K562 (cell line): Measurements from ENCODE around the gene HEXIM2. TPM values are rescaled to one million over a fixed set of nuclear protein-coding genes. Genes with fewer than 3 reads are reported as not detected.

Experiments
- ATF7 ChIP-seq: fragments of 450-650 bp; IDR thresholded peaks from 2 replicates; pipeline ENCODE4 v1.7.1; 2014; ENCODE audit warnings: mild to moderate bottlenecking, moderate library complexity
- CEBPG ChIP-seq, 3 experiments: fragments of 200-800 bp in 1 of 3; sonication (Bioruptor generic) in 1 of 3; sonication (generic) in 1 of 3; formaldehyde crosslinking in 1 of 3; IDR thresholded peaks in 2 of 3; conservative IDR thresholded peaks in 1 of 3; 2 replicates each; pipeline versions ENCODE4 v1.6.1 to v1.8.0; 2016 to 2022; ENCODE audit warnings: missing compliant biosample characterization in 2 of 3, missing genetic modification characterization in 2 of 3, mild to moderate bottlenecking in 1 of 3, missing genetic modification reagents in 1 of 3
- CLOCK ChIP-seq: fragments of 250-450 bp; sonication (Bioruptor Pico); IDR thresholded peaks from 2 replicates; pipeline ENCODE4 v1.4.0; 2020; ENCODE audit warnings: mild to moderate bottlenecking, moderate library complexity, borderline replicate concordance
- DIDO1 ChIP-seq: fragments of 450-650 bp; IDR thresholded peaks from 2 replicates; pipeline ENCODE4 v1.6.1; 2016; ENCODE audit warnings: low read depth, missing biosample characterization, missing genetic modification characterization
- E2F3 ChIP-seq: fragments of 250-450 bp; sonication (Bioruptor Pico); IDR thresholded peaks from 2 replicates; pipeline ENCODE4 v1.4.0; 2020; ENCODE audit warnings: mild to moderate bottlenecking
- HINFP ChIP-seq: fragments of 450-650 bp; conservative IDR thresholded peaks from 2 replicates; pipeline ENCODE4 v1.6.1; 2016; ENCODE audit warnings: missing genetic modification characterization, low read depth, mild to moderate bottlenecking, control low read depth, missing compliant biosample characterization
- HMG20A ChIP-seq: fragments of 450-650 bp; formaldehyde crosslinking; conservative IDR thresholded peaks from 2 replicates; pipeline ENCODE4 v1.4.0; 2020; ENCODE audit warnings: mild to moderate bottlenecking, mixed read lengths
- HNRNPUL1 ChIP-seq: fragments of 200-400 bp; formaldehyde crosslinking; IDR thresholded peaks from 2 replicates; pipeline ENCODE4 v1.6.1; 2017; ENCODE audit warnings: low read length
- L3MBTL2 ChIP-seq: fragments of 450-650 bp; IDR thresholded peaks from 2 replicates; pipeline ENCODE4 v1.6.1; 2016; ENCODE audit warnings: mild to moderate bottlenecking, moderate library complexity
- MEIS2 ChIP-seq: fragments of 450-650 bp; IDR thresholded peaks from 2 replicates; pipeline ENCODE4 v1.6.1; 2014; ENCODE audit warnings: mild to moderate bottlenecking; ENCODE audit not compliant: partially characterized antibody
- SRF ChIP-seq, 2 experiments: fragments of 250-450, 450-650 bp in 1 of 2; sonication (Bioruptor Pico) in 1 of 2; sonication (generic) in 1 of 2; formaldehyde crosslinking; IDR thresholded peaks; 2 replicates each; pipeline versions ENCODE4 v1.5.0 to v1.5.1; 2020 to 2022; ENCODE audit warnings: mild to moderate bottlenecking in 1 of 2, missing genetic modification reagents in 1 of 2
- ZNF280B ChIP-seq: fragments of 250-450 bp; sonication (Bioruptor Pico); IDR thresholded peaks from 2 replicates; pipeline ENCODE4 v1.5.1; 2021; ENCODE audit warnings: mild to moderate bottlenecking
- polyA plus RNA-seq, 8 experiments: library from polyadenylated mRNA; depleted of rRNA in 4 of 8; stranded (reverse) in 5 of 8; unstranded in 3 of 8; fragments of >200 nt; fragmentation: Nextera tagmentation in 2 of 8; fragmentation: Illumina TruSeq in 1 of 8; extraction: Ambion mirVana in 2 of 8; extraction: Trizol in 1 of 8; gene quantifications; 2 replicates each; pipeline versions ENCODE4 v1.2.1 to v1.2.3, GENCODE V29; 2011 to 2014; ENCODE audit warnings: inconsistent platforms in 1 of 8, missing spikeins in 1 of 8
- total RNA-seq, 7 experiments: library from RNA; depleted of rRNA in 6 of 7; stranded (reverse); fragments of >200 nt in 6 of 7; fragmentation: Illumina TruSeq in 2 of 7; extraction: Trizol in 2 of 7; gene quantifications; 2 replicates each; pipeline versions ENCODE4 v1.2.1 to v1.2.3, GENCODE V29; 2011 to 2021; ENCODE audit warnings: low replicate concordance in 1 of 7
- TF ChIP-seq, protein P1 (sequence below): fragments of 200-800 bp; sonication (Bioruptor generic); IDR thresholded peaks from 2 replicates; pipeline ENCODE4 v1.6.1; 2016; ENCODE audit warnings: missing genetic modification characterization, missing compliant biosample characterization

The HEXIM2 gene
- total and polyA plus RNA-seq, 9 of the 15 experiments (the other 6 are each of a cell fraction or from before 2014, with no cell fraction given): 0.69 to 3.4 (median 1.1) TPM; not detected in 2

- TF ChIP-seq HINFP (tag): no peak
- no peak for TF ChIP-seq L3MBTL2
- no peak for TF ChIP-seq HMG20A (CRISPR knock-in tag)
- TF ChIP-seq, protein P1, sequence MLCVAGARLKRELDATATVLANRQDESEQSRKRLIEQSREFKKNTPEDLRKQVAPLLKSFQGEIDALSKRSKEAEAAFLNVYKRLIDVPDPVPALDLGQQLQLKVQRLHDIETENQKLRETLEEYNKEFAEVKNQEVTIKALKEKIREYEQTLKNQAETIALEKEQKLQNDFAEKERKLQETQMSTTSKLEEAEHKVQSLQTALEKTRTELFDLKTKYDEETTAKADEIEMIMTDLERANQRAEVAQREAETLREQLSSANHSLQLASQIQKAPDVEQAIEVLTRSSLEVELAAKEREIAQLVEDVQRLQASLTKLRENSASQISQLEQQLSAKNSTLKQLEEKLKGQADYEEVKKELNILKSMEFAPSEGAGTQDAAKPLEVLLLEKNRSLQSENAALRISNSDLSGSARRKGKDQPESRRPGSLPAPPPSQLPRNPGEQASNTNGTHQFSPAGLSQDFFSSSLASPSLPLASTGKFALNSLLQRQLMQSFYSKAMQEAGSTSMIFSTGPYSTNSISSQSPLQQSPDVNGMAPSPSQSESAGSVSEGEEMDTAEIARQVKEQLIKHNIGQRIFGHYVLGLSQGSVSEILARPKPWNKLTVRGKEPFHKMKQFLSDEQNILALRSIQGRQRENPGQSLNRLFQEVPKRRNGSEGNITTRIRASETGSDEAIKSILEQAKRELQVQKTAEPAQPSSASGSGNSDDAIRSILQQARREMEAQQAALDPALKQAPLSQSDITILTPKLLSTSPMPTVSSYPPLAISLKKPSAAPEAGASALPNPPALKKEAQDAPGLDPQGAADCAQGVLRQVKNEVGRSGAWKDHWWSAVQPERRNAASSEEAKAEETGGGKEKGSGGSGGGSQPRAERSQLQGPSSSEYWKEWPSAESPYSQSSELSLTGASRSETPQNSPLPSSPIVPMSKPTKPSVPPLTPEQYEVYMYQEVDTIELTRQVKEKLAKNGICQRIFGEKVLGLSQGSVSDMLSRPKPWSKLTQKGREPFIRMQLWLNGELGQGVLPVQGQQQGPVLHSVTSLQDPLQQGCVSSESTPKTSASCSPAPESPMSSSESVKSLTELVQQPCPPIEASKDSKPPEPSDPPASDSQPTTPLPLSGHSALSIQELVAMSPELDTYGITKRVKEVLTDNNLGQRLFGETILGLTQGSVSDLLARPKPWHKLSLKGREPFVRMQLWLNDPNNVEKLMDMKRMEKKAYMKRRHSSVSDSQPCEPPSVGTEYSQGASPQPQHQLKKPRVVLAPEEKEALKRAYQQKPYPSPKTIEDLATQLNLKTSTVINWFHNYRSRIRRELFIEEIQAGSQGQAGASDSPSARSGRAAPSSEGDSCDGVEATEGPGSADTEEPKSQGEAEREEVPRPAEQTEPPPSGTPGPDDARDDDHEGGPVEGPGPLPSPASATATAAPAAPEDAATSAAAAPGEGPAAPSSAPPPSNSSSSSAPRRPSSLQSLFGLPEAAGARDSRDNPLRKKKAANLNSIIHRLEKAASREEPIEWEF: no peak
- TF ChIP-seq SRF (CRISPR knock-in tag; IDR thresholded peaks at IDR 0.05): no peak
- TF ChIP-seq MEIS2: no peak
- no peak for TF ChIP-seq ZNF280B (CRISPR knock-in tag)
- TF ChIP-seq ATF7: peak; percentile 96
- TF ChIP-seq E2F3 (CRISPR knock-in tag): no peak
- TF ChIP-seq CEBPG (CRISPR knock-in tag; IDR thresholded peaks at IDR 0.05): no peak
- TF ChIP-seq CEBPG (tag; conservative IDR thresholded peaks at IDR 0.05 in 1 of 2, IDR thresholded peaks at IDR 0.05 in 1 of 2): no peak
- no peak for TF ChIP-seq HNRNPUL1
- no peak for TF ChIP-seq CLOCK (CRISPR knock-in tag)
- TF ChIP-seq DIDO1 (tag): no peak
Measured at GRCh38 chr17:45132572-45133463, 28.9 kb upstream of the HEXIM2 start (continued).
